Keratinocyte (primary cell): ENCODE measurements around the gene TNPO2. TPM values are rescaled to one million over a fixed set of nuclear protein-coding genes. Genes with fewer than 3 reads are reported as not detected.

Experiments
- DNase-seq: peaks from one replicate; pipeline ENCODE4 v3.0.0-alpha.2; 2011; ENCODE audit warnings: low read depth, missing footprints, low spot score
- FAIRE-seq: peaks from 2 replicates; lab custom pipeline; 2011; peaks lifted over from hg19 to GRCh38; lab: Jason Lieb, UNC
- H2AFZ ChIP-seq: 2 replicates; pipeline ENCODE4 v1.6.0; 2012; ENCODE audit warnings: low read length, control low read depth, inconsistent platforms; ENCODE audit not compliant: control insufficient read depth
- H3K27ac ChIP-seq: 2 replicates; pipeline ENCODE4 v1.5.1; 2011; ENCODE audit warnings: low read length; ENCODE audit not compliant: control insufficient read depth, insufficient read depth
- H3K27me3 ChIP-seq: 3 replicates; pipeline ENCODE4 v1.6.0; 2011; ENCODE audit warnings: low read length; ENCODE audit not compliant: control insufficient read depth, insufficient read depth; ENCODE audit errors: extremely low read depth
- H3K36me3 ChIP-seq, 2 experiments: 2 replicates in 1 of 2; 3 replicates in 1 of 2; pipeline ENCODE4 v1.5.1; 2011; ENCODE audit warnings: low read length in 2 of 2, mild to moderate bottlenecking in 1 of 2; ENCODE audit not compliant: control insufficient read depth in 2 of 2, insufficient read depth in 2 of 2; ENCODE audit errors: extremely low read depth in 1 of 2
- H3K4me1 ChIP-seq: 3 replicates; pipeline ENCODE4 v1.5.1; 2011; ENCODE audit warnings: low read length; ENCODE audit not compliant: control insufficient read depth, insufficient read depth; ENCODE audit errors: extremely low read depth
- H3K4me2 ChIP-seq: 3 replicates; pipeline ENCODE4 v1.6.0; 2011; ENCODE audit warnings: low read depth, low read length; ENCODE audit not compliant: control insufficient read depth, insufficient read depth; ENCODE audit errors: extremely low read depth
- H3K4me3 ChIP-seq, 3 experiments: fragments of 200-600 bp in 1 of 3; sonication (generic) in 1 of 3; 2 replicates in 2 of 3; 3 replicates in 1 of 3; pipeline ENCODE4 v1.5.1; 2011 to 2016; ENCODE audit warnings: low read length in 3 of 3, mild to moderate bottlenecking in 3 of 3, control low read depth in 2 of 3, inconsistent platforms in 1 of 3, low read depth in 1 of 3, mixed read lengths in 1 of 3, mixed run types in 1 of 3, moderate library complexity in 1 of 3; ENCODE audit not compliant: control insufficient read depth in 2 of 3, insufficient read depth in 2 of 3; ENCODE audit errors: extremely low read depth in 1 of 3
- H3K79me2 ChIP-seq: 2 replicates; pipeline ENCODE4 v1.6.0; 2012; ENCODE audit warnings: low read length; ENCODE audit not compliant: control insufficient read depth, insufficient read depth
- H3K9ac ChIP-seq: 3 replicates; pipeline ENCODE4 v1.6.0; 2011; ENCODE audit warnings: low read length; ENCODE audit not compliant: control insufficient read depth, insufficient read depth; ENCODE audit errors: extremely low read depth
- H3K9me1 ChIP-seq: 3 replicates; pipeline ENCODE4 v1.6.0; 2011; ENCODE audit warnings: low read length; ENCODE audit not compliant: control insufficient read depth, insufficient read depth; ENCODE audit errors: extremely low read depth
- H3K9me3 ChIP-seq: 2 replicates; pipeline ENCODE4 v1.5.1; 2012; ENCODE audit warnings: low read depth, low read length; ENCODE audit not compliant: control insufficient read depth
- H4K20me1 ChIP-seq: 3 replicates; pipeline ENCODE4 v1.6.0; 2011; ENCODE audit warnings: low read length; ENCODE audit not compliant: control insufficient read depth, insufficient read depth; ENCODE audit errors: extremely low read depth
- CTCF ChIP-seq, 3 experiments: IDR thresholded peaks in 1 of 3; conservative IDR thresholded peaks in 1 of 3; optimal IDR thresholded peaks in 1 of 3; 2 replicates in 2 of 3; 3 replicates in 1 of 3; pipeline versions ENCODE3 to v1.5.1; 2011; ENCODE audit warnings: low read length in 3 of 3, mild to moderate bottlenecking in 3 of 3, moderate library complexity in 2 of 3, control low read depth in 1 of 3, inconsistent platforms in 1 of 3; ENCODE audit not compliant: insufficient read depth in 2 of 3; ENCODE audit errors: extremely low read depth in 1 of 3
- EZH2 ChIP-seq: IDR thresholded peaks from one replicate; pipeline ENCODE4 v1.6.1; 2012; ENCODE audit warnings: inconsistent platforms, mild to moderate bottlenecking, low read length, moderate library complexity
- dilution Hi-C: fragments of 300-500 bp; cut with MboI; formaldehyde crosslinking; loops from one replicate; pipeline ENCODE4 v1.7.0; 2020; ENCODE audit warnings: low sequenced_read_pairs; ENCODE audit not compliant: extremely low pct_ligation_motif_present
- polyA plus RNA-seq, 5 experiments: library from polyadenylated mRNA; depleted of rRNA in 3 of 5; stranded (reverse) in 3 of 5; stranded (forward) in 1 of 5; unstranded in 1 of 5; fragments of >200 nt; gene quantifications; 1 replicate in 1 of 5; 2 replicates in 3 of 5; 3 replicates in 1 of 5; pipeline versions ENCODE4 v1.2.1 to v1.2.3, GENCODE V29; 2011 to 2012; ENCODE audit warnings: missing spikeins in 2 of 5, low read depth in 1 of 5, low replicate concordance in 1 of 5

The TNPO2 gene
- polyA plus RNA-seq, 1 donor (not counting 4 experiments of a cell fraction or from before 2014, with no cell fraction given): 75.3 TPM

- peaks cover 28% of the 10 kb centered on the region for H3K4me1 ChIP-seq
- peaks cover 37% of the 10 kb centered on the region for H3K79me2 ChIP-seq
- H3K4me3 ChIP-seq: no peak overlapping the region
- FAIRE-seq (no peak), DNase-seq (no peak)
- H4K20me1 ChIP-seq: no peaks in the 10 kb centered on the region
- H2AFZ ChIP-seq: no peak overlapping the region
- H3K4me2 ChIP-seq: no peak overlapping the region
- no peak overlapping the region for H3K9ac ChIP-seq
- no peak overlapping the region for H3K27ac ChIP-seq
- no peaks in the 10 kb centered on the region for H3K27me3 ChIP-seq
- no peaks in the 10 kb centered on the region for H3K9me3 ChIP-seq
- peaks cover 14 to 23% of the 10 kb centered on the region in 2 experiments for H3K36me3 ChIP-seq
- dilution Hi-C loops: no loop called here
- TF ChIP-seq EZH2: no peak
- H3K9me1 ChIP-seq: peaks cover 3% of the 10 kb centered on the region
These were observed 58.5 kb downstream of the TNPO2 start for GRCh38 chr19:12665281-12665573.

GRCh38 chr19:12664406-12665280, 59.1 kb downstream of the TNPO2 start:
- H3K9ac ChIP-seq: no peak overlapping the region
- H3K27ac ChIP-seq: no peak overlapping the region
- FAIRE-seq: no peak
- dilution Hi-C loops: no loop called here
- H2AFZ ChIP-seq: no peak overlapping the region
- DNase-seq: no peak
- H3K4me2 ChIP-seq: no peak overlapping the region
- no peaks in the 10 kb centered on the region for H3K9me3 ChIP-seq
- no peak overlapping the region for H3K4me3 ChIP-seq
- peaks cover 31% of the 10 kb centered on the region for H3K79me2 ChIP-seq
- TF ChIP-seq EZH2: no peak
- TF ChIP-seq CTCF (optimal IDR thresholded peaks at IDR 0.05 in 1 of 3, IDR thresholded peaks at IDR 0.05 in 1 of 3, conservative IDR thresholded peaks at IDR 0.05 in 1 of 3; ENCODE audit: extremely low read depth in 1 of 3, insufficient read depth in 2 of 3, low read length in 3 of 3): no peak
- H3K36me3 ChIP-seq: peaks cover 17 to 23% of the 10 kb centered on the region in 2 experiments
- H3K27me3 ChIP-seq: no peaks in the 10 kb centered on the region
- peaks cover 3% of the 10 kb centered on the region for H3K9me1 ChIP-seq
- no peaks in the 10 kb centered on the region for H4K20me1 ChIP-seq
- peaks cover 25% of the 10 kb centered on the region for H3K4me1 ChIP-seq
